GM10847 (cell line): ENCODE data around the gene CBLN3.

Source experiments
- POLR2A ChIP-seq: IDR thresholded peaks from 2 replicates; pipeline ENCODE4 v1.6.1; 2011; ENCODE audit not compliant: insufficient read length; ENCODE audit errors: extremely low read depth

CBLN3 gene

DNA sequence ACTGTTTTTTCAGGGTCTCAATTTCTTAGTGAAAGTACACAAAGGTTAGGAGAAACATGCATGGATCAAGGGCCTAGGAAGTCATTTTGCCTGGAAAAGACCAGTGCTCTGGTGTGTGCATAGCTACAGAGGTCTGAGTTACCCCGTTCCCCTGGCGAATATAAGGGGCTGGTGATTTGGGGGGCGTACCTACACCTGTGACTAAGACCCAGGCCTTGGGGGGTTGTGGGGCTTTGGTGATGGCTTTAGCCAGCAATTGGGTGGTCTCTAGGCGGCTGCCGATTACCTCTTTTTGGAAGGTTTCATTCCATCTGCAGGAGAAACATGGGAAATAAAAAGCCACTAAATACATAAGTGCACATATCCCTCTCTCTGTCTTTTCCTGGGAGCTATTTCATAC is 12.0 kb upstream of the CBLN3 start:
- TF ChIP-seq POLR2A, result no peak

DNA sequence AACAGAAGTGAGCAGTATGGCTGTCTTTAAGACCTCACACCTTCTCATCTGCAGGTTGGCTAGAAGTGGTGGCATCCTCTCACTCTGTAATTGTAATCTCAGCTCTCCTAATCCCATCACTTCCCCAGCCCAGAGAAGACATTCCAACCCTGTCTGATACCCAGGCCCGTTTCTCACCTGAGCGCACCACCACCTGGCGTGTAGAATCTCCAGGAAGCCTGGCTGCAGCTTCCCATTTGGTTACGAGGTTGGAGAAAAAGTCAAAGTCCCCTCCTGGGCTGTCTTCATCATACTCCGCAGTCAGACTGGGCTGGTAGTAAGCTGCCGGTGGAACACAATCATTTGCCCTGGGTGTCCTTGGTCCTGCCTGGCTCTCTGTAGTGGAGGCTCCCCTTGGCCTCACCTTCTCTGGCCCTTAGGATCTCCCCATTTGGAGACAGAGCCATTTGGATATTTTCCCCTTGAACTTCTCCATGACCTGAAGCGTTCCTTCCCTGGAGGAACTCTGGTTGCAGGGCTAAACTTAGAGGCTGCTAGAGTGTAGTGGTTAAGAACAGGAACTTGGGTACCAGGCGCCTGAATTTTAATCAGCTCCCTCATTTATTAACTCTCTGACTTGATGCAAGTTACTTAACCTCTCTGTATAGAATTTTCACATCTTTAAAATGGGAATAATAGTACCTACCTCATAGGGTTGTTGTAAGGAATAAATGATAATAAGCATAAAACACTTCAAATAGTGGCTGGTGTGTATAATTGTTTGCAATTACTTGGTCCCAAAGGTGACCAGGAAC is 11.3 kb upstream of the CBLN3 start:
- TF ChIP-seq POLR2A, result no peak

DNA sequence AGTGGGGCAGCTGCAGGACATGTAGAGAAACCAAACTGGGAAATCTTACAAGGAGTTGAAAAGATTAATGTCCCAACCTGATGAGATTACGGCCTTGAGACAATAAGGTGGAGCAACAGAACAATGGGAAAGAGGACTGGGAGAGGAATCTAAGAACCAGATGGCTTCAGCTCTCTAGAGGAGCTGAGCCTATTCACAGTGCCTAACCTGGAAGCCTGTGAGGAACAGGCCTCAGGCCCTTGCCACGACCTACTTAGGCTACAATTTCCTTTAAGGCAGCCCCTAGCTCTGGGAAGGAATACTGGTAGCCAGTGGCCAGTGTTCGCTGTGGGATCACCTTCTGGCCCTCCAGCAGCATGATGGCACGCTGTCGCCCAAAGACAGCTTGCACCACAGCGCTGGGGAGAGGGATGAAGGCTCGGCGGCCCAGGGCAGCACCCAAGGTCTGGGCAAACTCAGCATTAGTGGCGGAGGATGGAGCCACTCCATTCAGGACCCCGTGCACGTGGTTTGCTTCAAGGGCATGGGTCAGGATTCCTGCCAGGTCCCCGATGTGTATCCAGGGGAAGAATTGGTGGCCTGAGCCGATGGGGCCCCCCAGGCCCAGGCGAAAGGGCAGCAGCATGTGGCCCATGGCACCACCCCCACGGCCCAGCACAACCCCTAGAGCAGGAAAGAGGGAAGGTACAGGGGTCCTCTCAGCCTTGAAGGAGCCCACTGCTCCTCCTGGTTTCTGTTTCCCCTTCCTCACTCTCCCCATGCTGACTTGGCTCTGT is 10.6 kb upstream of the CBLN3 start:
- no peak for TF ChIP-seq POLR2A

DNA sequence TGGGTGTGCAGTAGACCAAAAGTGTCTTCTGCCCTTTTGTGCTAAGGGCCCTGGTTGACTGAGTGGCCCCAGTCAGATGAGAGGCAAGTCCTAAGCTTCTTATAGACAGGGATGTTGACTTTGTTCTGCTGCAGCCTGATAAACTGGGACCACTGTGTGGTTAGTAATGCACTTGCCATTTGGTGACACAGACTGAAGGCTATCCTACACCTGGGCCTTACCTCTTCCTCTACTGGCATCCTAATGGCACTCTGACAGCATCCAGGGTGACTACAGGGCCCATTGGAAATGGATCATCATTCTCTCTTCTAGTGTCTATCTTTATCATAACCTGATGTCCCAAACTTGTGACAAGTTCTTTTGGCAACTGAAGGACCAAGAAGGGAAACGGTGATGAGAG is 9.8 kb upstream of the CBLN3 start:
- no peak for TF ChIP-seq POLR2A

DNA sequence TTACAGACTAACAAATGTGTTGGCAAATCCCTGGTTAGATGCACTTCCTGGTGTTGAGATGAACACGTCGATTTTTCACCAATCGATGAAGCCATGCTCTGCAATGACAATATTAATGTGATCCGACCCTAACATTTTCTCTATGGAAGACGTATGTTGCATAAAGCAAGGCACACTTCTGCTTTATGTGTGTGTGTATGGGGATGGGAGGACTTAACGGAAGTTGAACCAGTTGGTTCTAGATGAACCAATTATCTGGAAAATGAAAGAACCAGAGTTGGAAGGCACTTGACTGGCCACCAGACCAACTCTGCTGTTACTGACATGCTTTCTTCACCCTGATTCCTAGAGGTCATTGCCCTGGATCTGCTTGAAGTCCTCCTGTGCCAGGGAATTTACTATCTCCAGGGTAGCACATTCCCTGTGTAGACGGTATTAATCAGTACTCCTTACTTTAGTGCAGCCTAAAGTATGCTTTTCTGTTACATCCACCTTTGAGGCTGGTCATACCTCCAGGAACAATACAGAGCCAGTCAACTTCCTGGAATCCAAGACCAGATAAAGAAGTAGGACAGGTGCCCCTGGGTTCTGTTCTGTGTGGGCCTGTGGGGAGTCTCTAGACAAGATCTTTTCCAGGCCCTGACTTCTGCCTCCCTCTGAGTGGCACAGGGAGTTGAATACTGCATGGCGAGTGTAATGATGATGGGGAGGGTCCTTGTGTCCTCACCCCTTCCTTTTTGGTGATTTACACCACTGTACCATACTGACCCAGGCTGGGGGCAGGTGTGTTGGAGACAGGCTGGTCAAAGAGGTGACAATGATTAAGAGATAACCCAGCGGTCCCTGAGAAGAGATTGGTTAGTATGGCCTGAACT is 9.0 kb upstream of the CBLN3 start:
- TF ChIP-seq POLR2A, result no peak

DNA sequence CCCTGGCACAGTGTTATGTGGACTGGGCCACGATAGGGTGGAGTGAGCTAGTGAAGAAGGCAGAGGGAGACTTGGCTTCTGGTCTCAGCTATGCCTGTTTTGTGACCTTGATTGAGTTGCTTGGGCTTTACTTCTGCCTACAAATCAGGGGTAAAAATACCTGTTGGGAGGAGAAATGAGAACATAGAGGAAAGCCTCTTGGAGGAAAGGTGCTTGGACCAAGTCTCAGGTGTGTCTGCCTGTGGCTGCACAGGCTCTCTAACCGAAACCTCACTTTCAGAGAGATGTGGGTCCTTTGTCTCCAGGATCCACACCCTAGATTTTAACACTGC is 8.2 kb upstream of the CBLN3 start:
- TF ChIP-seq POLR2A, result no peak

DNA sequence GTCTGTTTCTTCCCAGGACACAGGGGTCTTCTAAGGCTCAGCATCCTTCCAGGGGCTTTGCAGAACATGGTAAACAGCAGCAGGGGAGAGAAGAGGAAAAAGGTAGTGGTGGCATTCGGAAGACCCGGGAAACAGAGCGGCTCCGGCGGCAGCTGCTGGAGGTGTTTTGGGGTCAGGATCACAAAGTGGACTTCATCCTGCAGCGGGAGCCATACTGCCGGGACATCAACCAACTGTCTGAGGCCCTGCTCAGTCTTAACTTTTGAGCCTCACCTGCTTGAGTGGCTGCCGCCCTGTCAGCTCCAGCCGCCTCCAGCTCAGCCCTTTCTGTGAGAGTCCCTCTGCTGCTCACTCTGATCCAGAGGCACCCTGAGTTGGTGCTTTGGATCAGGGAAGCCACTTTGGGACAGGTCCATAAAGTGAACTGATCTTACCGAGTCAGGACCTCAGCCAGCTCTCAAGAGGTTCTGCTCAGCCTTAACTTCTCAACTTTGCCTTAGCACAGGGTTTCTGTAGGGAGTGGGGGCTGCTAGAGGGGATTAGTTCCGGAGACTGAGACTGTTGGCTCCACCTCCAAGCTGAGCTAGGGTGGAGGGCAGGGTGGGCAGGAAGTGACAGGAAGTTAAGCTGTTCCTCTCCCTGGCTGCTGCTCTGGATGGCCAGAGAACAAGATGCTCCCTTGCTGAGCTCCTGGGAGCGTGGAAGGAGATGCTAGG is 7.7 kb upstream of the CBLN3 start:
- TF ChIP-seq POLR2A, result no peak

DNA sequence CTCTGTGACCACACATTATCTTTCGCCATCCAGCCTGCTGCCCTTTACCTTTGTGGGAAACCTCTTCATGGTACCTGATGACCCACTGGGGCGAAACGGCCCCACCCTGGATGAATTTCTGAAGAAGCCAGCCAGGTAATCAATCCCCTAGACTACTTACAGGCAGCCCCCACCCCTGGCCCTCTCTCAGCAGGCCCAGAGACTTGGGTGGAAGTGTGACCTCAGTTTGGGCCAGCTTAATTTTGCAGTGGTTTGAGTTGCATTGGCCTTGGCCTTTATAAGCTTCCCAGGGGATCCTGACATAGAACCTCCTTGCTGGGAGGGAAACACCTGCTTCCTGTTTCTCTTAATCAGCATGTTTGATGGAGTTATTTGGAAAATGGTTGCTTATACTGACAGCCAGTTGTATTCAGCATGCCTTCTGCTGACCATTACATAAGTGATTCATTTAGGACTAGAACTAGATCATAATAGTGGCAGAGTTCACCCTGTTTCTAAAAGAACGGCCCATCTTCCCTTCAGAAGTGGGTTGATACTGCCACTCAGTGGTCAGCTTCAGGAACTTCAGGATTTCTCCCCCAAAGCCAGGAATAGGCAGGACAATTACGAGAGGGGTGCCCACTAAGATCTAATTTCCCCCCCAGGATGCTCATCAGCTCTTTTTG is 7.0 kb upstream of the CBLN3 start:
- no peak for TF ChIP-seq POLR2A

DNA sequence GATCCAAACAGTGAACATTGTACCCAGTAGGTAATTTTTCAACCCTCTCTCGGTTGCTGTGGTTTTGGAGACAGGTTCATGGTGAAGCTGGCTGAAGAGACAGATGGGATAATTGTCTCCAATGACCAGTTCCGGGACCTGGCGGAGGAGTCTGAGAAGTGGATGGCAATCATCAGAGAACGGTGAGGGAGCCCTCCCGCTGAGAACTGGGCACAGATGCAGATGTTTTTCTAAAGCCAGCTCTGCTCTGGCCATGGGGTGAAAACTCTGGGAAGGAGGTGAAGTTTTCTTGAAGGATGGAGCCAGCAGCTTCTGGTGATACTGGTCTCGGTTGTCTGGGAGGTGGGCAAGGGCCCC is 6.5 kb upstream of the CBLN3 start:
- TF ChIP-seq POLR2A, result no peak

DNA sequence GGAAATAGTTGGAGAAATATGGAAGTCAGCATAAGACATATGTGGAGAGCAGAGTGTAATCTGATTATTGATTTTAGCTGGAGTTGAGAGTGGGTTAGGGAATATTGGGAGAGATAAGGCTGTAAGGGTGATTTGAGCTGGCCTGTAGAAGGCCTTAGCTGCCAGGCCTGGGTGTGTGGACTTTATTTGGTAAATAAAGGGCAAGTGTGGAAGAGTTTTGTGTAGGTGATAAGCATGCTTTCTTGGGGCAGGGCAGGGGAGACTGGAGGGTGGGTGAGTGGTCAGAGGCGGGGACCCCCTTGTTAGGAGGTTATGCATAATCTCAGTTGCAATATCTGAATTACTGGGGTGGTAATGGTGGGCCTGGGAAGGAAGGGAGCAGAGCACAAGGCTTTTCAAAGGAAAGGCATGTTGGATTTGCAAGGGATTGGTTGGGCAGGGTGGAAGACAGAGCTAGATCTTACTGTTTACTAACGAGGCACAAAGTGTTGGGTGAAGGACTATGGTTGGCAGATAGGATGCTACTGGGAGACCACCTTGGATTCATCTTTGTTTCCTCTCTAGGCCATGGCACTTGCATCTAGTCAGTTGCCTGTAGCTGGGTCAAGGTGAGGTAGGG is 5.8 kb upstream of the CBLN3 start:
- TF ChIP-seq POLR2A, result no peak

DNA sequence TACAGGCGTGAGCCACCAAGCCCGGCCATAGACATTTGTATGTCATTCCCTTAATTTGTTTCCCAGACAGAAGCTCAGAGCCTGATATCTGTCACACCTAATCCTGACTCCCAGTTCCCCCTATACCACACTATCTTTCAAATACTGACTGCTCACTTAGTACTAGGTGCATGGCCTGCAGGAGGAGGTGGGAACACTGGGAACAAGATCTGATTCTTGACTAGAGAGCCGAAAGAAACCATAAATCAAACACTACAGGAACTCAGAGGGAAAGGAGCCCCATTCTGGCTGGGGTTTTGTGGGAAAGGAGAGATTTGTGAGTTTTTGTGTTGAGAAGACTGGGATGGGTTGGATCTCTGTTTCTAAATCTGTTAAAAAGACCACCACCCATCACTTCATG is 5.2 kb upstream of the CBLN3 start:
- no peak for TF ChIP-seq POLR2A

DNA sequence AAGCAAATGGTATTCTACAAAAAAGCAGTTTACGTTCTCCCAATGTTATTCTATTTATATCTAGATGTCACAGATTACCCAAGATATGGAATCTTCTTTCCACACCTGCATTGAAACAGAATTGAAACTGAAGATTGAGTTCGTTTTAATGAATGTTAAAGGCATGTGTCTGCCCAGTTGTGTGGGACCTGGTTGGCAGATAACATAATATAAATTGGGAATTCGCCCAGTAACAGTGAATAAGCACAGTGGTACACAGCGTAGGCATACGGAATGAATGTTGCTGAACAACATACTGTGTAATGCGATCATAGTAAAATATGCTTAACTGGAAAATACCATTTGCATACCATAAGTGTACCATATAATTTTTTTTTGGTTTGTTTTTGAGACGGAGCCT is 4.6 kb upstream of the CBLN3 start:
- TF ChIP-seq POLR2A, result no peak

DNA sequence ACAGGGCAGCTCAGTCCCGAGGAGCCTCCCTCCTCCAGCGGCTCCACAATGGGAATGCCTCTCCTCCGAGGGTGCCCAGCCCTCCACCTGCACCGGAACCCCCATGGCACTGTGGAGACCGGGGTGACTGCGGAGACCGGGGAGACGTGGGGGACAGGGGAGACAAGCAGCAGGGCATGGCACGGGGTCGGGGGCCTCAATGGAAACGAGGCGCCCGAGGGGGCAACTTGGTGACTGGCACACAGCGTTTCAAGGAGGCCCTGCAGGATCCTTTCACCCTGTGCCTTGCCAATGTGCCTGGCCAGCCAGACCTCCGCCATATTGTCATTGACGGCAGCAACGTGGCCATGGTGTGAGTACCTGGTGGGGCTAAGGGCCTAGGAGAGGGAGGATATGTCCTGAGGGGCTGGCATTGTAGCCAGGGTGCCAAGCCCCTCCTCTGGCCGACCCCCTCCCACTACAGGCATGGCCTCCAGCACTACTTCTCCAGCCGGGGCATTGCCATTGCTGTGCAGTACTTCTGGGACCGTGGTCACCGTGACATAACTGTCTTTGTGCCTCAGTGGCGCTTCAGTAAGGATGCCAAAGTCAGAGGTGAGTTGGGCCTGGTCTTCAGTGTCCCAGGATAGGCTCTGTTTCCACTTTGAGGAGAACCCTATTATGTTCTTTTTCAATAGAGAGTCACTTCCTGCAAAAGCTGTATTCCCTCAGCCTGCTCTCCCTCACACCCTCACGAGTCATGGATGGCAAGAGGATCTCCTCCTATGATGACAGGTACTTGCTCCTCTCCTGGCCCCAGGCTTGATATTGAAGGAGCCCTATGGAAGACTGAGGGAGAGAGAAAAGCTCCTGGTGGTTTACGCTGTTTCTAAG is 3.0 kb upstream of the CBLN3 start:
- TF ChIP-seq POLR2A, result no peak
